Stomach smooth muscle (tissue), 2 donors: ENCODE results near the gene RABGAP1L.
"Not testable (repeated sequence)": the region's sequence is repeated elsewhere in the genome, so short reads cannot be mapped to it uniquely, and the experiment has no call there.

Source experiments
- H3K27ac ChIP-seq: one replicate; pipeline ENCODE4 v1.7.0; 2013; ENCODE audit warnings: mild to moderate bottlenecking, low read length, inconsistent platforms
- H3K27me3 ChIP-seq, 2 donors: one replicate each; pipeline ENCODE4 v1.7.0; 2013; ENCODE audit warnings: low read length in 2 of 2; ENCODE audit not compliant: insufficient read depth in 2 of 2, control insufficient read depth in 1 of 2
- H3K36me3 ChIP-seq, 2 donors: one replicate each; pipeline ENCODE4 v1.7.0; 2013; ENCODE audit warnings: low read length in 2 of 2; ENCODE audit not compliant: control insufficient read depth in 2 of 2, insufficient read depth in 2 of 2
- H3K4me1 ChIP-seq: one replicate; pipeline ENCODE4 v1.7.0; 2013; ENCODE audit warnings: low read length; ENCODE audit not compliant: control insufficient read depth, insufficient read depth
- H3K4me3 ChIP-seq, 2 donors: one replicate each; pipeline ENCODE4 v1.7.0; 2013; ENCODE audit warnings: low read length in 2 of 2
- H3K9ac ChIP-seq, 2 donors: one replicate each; pipeline ENCODE4 v1.7.0; 2013; ENCODE audit warnings: low read length in 2 of 2, mild to moderate bottlenecking in 1 of 2
- H3K9me3 ChIP-seq, 2 donors: one replicate each; pipeline ENCODE4 v1.7.0; 2013; ENCODE audit warnings: low read length in 2 of 2; ENCODE audit not compliant: control insufficient read depth in 2 of 2
- donor health status: healthy.
- donor health status: Pancreatic carcinoma.

Gene RABGAP1L

GRCh38 chr1:174166530-174167264, 7.4 kb downstream of the RABGAP1L start:
- H3K4me3 ChIP-seq = no peak overlapping the region
- no peak overlapping the region for H3K9ac ChIP-seq
- no peaks in the 10 kb centered on the region for H3K9me3 ChIP-seq
- no peak overlapping the region for H3K27ac ChIP-seq
- H3K36me3 ChIP-seq = no peaks in the 10 kb centered on the region
- peaks cover 5% of the 10 kb centered on the region for H3K4me1 ChIP-seq
- no peaks in the 10 kb centered on the region for H3K27me3 ChIP-seq

DNA sequence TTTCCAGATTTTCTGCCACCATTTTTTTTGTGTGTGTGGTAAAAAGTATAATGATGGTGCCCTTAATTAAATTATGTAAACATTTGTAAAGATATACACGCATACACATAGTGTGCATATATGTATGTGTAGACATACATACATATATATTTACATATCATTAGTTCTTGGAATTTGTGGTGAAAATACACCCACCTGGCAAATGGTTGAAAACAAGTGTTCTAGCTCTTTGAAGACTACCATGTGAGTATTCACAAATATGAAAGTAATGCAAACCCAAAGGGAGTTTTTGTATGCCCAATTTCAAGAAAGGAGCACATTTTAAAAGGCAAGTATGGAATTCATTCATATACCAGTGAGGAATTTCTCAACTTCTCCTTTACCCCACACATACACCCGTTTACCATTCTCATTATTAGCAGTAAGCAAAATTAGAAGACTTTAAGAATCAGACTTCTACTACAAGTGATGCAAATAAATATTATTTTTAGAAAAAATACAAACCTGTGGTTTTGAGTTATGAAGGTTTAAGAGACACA, 8.0 kb downstream of the RABGAP1L start:
- Histone ChIP-seq H3K36me3 (no peaks in the 10 kb centered on the region), H3K4me3 (no peak overlapping the region), H3K4me1 (peaks cover 5% of the 10 kb centered on the region), H3K27ac (no peak overlapping the region), H3K9me3 (no peaks in the 10 kb centered on the region), H3K9ac (no peak overlapping the region), H3K27me3 (no peaks in the 10 kb centered on the region)

DNA sequence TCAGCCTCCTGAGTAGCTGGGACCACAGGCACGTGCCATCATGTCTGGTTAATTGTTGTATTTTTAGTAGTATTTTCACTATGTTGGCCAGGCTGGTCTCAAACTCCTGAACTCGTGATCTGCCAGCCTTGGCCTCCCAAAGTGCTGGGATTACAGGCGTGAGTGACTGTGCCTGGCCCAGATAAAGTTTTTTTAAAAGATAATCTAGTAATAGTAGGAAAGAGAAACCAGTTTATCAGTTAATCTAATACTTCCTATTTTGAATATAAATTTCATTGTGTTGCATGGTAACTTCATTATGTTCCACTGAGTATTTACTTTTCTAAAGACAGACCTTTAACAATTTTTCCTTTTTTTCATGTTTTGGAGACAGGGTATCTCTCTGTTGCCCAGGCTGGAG, 10.0 kb downstream of the RABGAP1L start:
- Histone ChIP-seq H3K4me1 (peaks cover 5% of the 10 kb centered on the region), H3K4me3 (no peak overlapping the region), H3K27me3 (no peaks in the 10 kb centered on the region), H3K9ac (no peak overlapping the region), H3K36me3 (no peaks in the 10 kb centered on the region), H3K27ac (no peak overlapping the region), H3K9me3 (no peaks in the 10 kb centered on the region)

DNA sequence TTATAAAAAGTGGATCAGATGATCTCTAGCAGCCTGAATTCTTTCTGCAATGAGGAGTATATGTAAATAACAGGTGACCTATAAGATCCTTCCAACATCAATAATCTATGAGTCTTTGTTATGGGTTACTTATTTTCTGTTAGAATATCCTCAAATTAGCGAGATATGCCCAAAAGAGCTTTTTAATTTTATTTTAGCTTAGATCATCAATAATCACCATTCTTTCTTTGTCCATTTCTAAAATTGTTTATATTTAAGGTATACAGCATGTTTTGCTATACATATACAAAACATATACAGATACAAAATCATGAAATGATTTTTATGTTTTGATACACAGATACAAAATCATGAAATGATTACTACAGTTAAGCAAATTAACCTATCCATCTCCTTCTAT, 11.8 kb downstream of the RABGAP1L start:
- Histone ChIP-seq H3K4me1 (no peaks in the 10 kb centered on the region), H3K36me3 (no peaks in the 10 kb centered on the region), H3K27ac (no peak overlapping the region), H3K4me3 (no peak overlapping the region), H3K9ac (no peak overlapping the region), H3K27me3 (no peaks in the 10 kb centered on the region), H3K9me3 (no peaks in the 10 kb centered on the region)

DNA sequence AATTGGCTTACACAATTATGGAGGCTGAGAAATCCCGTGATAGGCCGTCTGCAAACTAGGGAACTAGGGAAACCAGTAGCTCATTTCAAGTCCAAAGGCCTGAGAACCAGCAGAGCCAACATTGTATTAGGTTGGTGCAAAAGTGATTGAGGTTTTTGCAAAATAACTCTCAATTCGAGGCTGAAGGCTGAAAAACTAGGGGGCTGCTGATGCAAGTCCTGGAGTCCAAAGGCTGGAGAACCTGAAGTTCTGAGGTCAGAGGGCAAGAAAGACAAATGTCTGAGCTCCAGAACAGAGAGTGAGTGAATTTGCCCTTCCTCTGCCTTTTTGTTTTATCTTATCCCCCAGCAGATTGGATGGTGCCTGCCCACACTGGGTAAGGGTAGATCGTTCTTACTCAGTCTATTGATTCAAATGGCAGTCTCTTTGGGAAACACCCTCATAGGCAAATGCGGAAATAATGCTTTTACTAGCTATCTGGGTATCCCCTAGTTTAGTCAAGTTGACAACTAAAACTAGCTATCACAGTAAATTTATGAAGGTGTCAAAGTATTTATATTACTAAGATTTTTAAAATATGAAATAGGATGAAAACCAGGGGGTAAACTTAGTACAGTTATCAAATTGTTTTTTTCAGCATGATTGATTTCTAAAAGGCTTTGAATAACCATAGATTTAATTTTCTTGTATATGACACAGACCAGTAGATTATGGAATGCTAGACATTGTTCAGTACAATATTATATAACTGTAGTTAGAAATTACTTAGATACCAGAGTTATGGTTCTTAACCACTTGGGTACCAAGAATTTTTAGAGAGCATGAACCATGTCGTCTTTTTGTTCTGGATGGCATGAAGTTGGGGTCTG, 15.4 kb downstream of the RABGAP1L start:
- no peaks in the 10 kb centered on the region for H3K36me3 ChIP-seq
- no peaks in the 10 kb centered on the region for H3K27me3 ChIP-seq
- H3K9ac ChIP-seq = no peak overlapping the region
- H3K4me3 ChIP-seq = no peak overlapping the region
- no peaks in the 10 kb centered on the region for H3K4me1 ChIP-seq
- no peaks in the 10 kb centered on the region for H3K9me3 ChIP-seq
- no peak overlapping the region for H3K27ac ChIP-seq

GRCh38 chr1:174178459-174178858, 19.1 kb downstream of the RABGAP1L start:
- not testable (repeated sequence) for H3K4me1 ChIP-seq, H3K27ac ChIP-seq, H3K4me3 ChIP-seq, H3K27me3 ChIP-seq, H3K36me3 ChIP-seq, H3K9ac ChIP-seq, H3K9me3 ChIP-seq

GRCh38 chr1:174189428-174190062, 30.2 kb downstream of the RABGAP1L start:
- no peaks in the 10 kb centered on the region for H3K4me1 ChIP-seq
- H3K36me3 ChIP-seq = no peaks in the 10 kb centered on the region
- H3K27me3 ChIP-seq = no peaks in the 10 kb centered on the region
- no peak overlapping the region for H3K4me3 ChIP-seq
- H3K9ac ChIP-seq = no peak overlapping the region
- H3K9me3 ChIP-seq = no peaks in the 10 kb centered on the region
- H3K27ac ChIP-seq = no peak overlapping the region

DNA sequence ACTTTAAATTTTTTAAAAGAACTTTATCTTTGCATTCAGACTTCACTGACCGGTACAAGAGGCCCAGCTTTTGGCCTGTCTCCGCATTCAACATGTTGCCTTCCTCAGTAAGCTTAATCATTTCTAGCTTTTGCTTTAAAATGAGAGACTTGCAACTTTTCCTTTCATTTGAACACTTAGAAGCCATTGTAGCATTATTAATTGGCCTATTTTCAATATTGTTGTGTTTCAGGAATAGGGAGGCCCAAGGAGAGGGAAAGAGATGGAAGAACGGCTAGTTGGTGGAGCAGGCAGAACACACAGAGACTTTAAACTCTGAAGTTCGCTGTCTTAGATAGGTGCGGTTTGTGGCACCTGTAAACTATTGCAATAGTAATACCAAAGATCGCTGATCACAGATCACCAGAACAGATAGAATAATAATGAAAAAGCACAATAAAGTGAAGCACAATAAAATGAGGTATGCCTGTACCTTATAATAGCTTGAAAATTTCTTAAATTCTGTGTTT, 31.4 kb downstream of the RABGAP1L start:
- Histone ChIP-seq H3K27me3 (no peaks in the 10 kb centered on the region), H3K4me1 (no peaks in the 10 kb centered on the region), H3K36me3 (no peaks in the 10 kb centered on the region), H3K4me3 (no peak overlapping the region), H3K9me3 (no peaks in the 10 kb centered on the region), H3K9ac (no peak overlapping the region), H3K27ac (no peak overlapping the region)

GRCh38 chr1:174191349-174191862, 32.1 kb downstream of the RABGAP1L start:
- Histone ChIP-seq H3K36me3 (no peaks in the 10 kb centered on the region), H3K9me3 (no peaks in the 10 kb centered on the region), H3K4me1 (no peaks in the 10 kb centered on the region), H3K27me3 (no peaks in the 10 kb centered on the region), H3K4me3 (no peak overlapping the region), H3K27ac (no peak overlapping the region), H3K9ac (no peak overlapping the region)

- no peak overlapping the region for H3K9ac ChIP-seq
- no peak overlapping the region for H3K4me3 ChIP-seq
- no peaks in the 10 kb centered on the region for H3K27me3 ChIP-seq
- H3K9me3 ChIP-seq = no peaks in the 10 kb centered on the region
- no peaks in the 10 kb centered on the region for H3K4me1 ChIP-seq
- no peaks in the 10 kb centered on the region for H3K36me3 ChIP-seq
- H3K27ac ChIP-seq = no peak overlapping the region
Observed at GRCh38 chr1:174194461-174194860, 35.1 kb downstream of the RABGAP1L start.
